ENCODE measurements around the gene TRANK1. TPM values are rescaled to one million over a fixed set of nuclear protein-coding genes. Genes with fewer than 3 reads are reported as not detected.

The TRANK1 gene
- total and polyA plus RNA-seq, 2 experiments from 2014 or later, result 1.8 to 6.7 TPM

DNA sequence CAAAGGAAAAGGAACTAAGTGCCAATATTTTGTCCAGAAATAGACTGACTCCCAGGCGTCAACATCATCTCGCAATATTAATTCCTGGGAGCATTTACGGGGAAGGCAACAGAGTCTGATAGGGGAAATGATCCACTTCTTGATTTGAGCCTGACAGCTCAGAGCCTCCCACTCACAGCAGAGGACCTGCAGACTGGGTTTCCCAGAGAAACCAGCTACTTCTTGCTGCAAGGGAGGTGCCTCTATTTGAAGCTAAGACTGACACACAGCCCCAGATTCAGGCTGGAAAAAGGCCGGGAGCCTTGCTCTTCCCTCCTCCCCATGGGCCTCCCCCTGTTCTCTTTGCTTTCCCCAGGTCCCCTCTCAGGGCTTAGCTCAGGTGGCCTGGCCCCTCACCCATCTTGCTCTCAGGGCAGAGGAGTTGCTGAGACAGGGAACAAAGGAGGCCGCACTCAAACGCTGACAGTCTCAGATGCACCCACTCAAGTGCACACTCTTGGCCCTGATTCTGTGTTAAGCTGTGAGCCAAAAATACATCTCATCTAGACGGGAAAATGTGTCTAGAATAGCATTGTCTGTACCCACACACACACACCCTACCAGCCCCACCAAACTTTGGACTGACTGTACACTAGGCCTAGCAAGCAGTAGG is 130.7 kb downstream of the TRANK1 start:
- Histone ChIP-seq H3K9me2 (ENCODE audit: insufficient read depth) (no peaks in the 10 kb centered on the region), H3K4me2 (no peak overlapping the region), H3K27me3 (ENCODE audit: insufficient read depth) (no peaks in the 10 kb centered on the region), H3K4me1 (ENCODE audit: insufficient read depth) (no peaks in the 10 kb centered on the region), H3K36me3 (ENCODE audit: insufficient read depth) (no peaks in the 10 kb centered on the region), H3K27ac (ENCODE audit: low read depth) (no peak overlapping the region), H3K79me2 (replicated peaks; ENCODE audit: insufficient read depth) (no peaks in the 10 kb centered on the region), H3F3A (replicated peaks; ENCODE audit: low read depth) (no peaks in the 10 kb centered on the region), H3K4me3 (no peak overlapping the region), H2AFZ (peak overlapping the region; percentile 40; the same call in 1 of the 2 replicates), H4K20me1 (replicated peaks; ENCODE audit: insufficient read depth) (no peaks in the 10 kb centered on the region)
- no peak for ATAC-seq
- H3K4me3 Mint-ChIP-seq, result no peak overlapping the region
- H3K36me3 Mint-ChIP-seq (ENCODE audit: low read depth), result no peaks in the 10 kb centered on the region; the same call in 2 of the 3 replicates
- H3K4me1 Mint-ChIP-seq, result peaks cover 7% of the 10 kb centered on the region; the same call in 2 of the 3 replicates
- DNase-seq (ENCODE audit: low spot score), result no peak
- H3K27ac Mint-ChIP-seq, result no peak overlapping the region
- no peak for TF ChIP-seq POLR2AphosphoS5 (IDR thresholded peaks at IDR 0.05; ENCODE audit: low read depth)
- no peak for TF ChIP-seq ZNF462 (CRISPR knock-in tag; IDR thresholded peaks at IDR 0.05)
- TF ChIP-seq, protein P1, sequence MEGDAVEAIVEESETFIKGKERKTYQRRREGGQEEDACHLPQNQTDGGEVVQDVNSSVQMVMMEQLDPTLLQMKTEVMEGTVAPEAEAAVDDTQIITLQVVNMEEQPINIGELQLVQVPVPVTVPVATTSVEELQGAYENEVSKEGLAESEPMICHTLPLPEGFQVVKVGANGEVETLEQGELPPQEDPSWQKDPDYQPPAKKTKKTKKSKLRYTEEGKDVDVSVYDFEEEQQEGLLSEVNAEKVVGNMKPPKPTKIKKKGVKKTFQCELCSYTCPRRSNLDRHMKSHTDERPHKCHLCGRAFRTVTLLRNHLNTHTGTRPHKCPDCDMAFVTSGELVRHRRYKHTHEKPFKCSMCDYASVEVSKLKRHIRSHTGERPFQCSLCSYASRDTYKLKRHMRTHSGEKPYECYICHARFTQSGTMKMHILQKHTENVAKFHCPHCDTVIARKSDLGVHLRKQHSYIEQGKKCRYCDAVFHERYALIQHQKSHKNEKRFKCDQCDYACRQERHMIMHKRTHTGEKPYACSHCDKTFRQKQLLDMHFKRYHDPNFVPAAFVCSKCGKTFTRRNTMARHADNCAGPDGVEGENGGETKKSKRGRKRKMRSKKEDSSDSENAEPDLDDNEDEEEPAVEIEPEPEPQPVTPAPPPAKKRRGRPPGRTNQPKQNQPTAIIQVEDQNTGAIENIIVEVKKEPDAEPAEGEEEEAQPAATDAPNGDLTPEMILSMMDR (conservative IDR thresholded peaks at IDR 0.05; ENCODE audit: low read depth in 2 of 2), result no peak
- TF ChIP-seq EZH2phosphoT487 (IDR thresholded peaks at IDR 0.05; ENCODE audit: unreplicated experiment), result no peak
- no peak for TF ChIP-seq STAT1 (IDR thresholded peaks at IDR 0.05; ENCODE audit: unreplicated experiment)
- no peak for TF ChIP-seq JUNB (IDR thresholded peaks at IDR 0.05; ENCODE audit: unreplicated experiment)
- no peaks in the 10 kb centered on the region for H3K9me3 Mint-ChIP-seq
- H3K27me3 Mint-ChIP-seq (ENCODE audit: insufficient read depth, low read depth, poor library complexity), result peaks cover 7% of the 10 kb centered on the region
